ENCODE measurements around the gene ANKRA2.

The ANKRA2 gene, protein sequence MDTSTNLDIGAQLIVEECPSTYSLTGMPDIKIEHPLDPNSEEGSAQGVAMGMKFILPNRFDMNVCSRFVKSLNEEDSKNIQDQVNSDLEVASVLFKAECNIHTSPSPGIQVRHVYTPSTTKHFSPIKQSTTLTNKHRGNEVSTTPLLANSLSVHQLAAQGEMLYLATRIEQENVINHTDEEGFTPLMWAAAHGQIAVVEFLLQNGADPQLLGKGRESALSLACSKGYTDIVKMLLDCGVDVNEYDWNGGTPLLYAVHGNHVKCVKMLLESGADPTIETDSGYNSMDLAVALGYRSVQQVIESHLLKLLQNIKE

DNA sequence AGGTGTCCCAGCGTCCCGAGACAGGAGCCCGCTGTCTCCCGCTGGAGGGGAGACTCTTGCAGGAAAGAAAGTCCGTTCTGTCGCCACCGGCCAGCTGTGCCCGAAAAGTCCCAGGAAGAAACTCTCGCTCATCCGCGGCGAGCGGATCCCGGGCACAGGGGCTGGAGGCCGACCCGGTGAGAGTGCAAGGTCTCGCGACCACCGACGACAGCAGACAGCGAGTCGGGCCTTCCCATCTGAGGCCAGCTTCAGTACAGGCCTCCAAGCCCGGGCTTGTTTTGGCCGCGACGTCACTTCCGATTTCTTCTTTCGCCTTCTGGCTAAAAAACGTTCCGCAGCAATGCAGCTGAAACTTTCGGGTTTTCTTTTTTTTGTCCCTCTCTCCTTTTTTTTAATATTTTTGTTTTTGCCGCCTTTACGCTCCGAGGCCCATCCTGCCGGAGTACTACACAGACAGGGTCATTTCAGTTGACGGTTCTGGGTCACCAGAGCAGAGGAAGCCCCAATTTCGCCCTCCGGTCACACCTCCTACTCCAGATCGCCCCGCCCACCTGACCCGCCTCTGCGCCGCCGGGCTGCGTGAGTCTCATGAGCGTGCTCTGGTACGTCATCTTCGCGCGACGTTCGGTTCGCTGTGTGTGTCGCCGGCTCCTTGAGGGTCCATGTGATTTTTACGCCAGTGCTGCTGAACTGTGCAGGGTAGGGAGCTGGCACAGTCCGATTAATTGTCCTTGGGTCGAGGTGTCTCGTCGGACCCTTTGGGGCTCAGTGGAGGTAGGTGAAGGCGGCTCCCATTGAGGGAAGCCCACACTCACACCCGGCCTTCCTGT is at the start of gene ANKRA2, which contains the start of gene UTP15:
Gene ANKRA2, minus strand, starts transcription at position 501 of the 830 bp plus-strand sequence. CDS start 2,758 bp downstream, outside the sequence.
Gene UTP15, plus strand, starts transcription at position 605 of the 830 bp plus-strand sequence. CDS start 1,602 bp downstream, outside the sequence.
- DNase-seq, result peak; percentile 89

DNA sequence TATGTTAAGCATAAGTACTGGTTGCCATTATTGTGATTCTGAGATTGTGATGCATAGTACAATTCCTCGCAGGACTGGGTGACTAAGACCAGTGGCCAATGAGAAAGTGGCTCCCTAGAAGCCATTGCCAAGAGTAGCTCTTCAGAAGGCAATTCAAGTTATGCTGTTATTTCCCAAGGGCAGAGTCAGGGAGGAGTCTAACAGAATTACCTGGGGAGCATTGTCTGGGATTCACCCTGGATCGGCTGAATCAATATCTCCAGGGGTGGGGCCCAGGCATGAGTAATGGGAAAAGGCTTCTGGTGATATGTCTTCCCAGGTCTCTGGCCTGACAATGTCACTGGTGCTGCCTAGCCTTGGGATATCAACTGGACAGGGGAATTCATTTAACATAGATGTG is 49.6 kb upstream of the ANKRA2 start:
- DNase-seq, result no peak

DNA sequence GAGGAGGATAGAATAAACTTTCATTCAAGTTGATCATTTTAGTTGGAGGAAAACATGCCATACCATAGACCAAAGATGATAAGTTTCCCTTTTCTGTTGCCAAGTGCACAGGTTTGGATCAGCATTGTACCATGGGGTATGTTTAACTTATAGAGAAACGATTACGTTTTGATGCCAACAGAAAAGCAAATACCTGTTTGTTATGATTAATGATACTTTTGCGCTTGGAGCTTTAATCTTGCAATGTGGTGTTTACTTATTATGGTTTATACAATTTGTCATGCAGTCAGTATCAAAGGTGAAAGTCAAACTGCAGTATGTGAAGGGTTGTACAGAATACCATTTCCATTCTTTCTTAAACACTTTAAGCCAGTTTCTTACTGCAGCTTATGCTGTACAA is 47.4 kb upstream of the ANKRA2 start:
- no peak for DNase-seq

- no peak for DNase-seq
These were observed 41.8 kb upstream of the ANKRA2 start for GRCh38 chr5:73607228-73607627.

DNA sequence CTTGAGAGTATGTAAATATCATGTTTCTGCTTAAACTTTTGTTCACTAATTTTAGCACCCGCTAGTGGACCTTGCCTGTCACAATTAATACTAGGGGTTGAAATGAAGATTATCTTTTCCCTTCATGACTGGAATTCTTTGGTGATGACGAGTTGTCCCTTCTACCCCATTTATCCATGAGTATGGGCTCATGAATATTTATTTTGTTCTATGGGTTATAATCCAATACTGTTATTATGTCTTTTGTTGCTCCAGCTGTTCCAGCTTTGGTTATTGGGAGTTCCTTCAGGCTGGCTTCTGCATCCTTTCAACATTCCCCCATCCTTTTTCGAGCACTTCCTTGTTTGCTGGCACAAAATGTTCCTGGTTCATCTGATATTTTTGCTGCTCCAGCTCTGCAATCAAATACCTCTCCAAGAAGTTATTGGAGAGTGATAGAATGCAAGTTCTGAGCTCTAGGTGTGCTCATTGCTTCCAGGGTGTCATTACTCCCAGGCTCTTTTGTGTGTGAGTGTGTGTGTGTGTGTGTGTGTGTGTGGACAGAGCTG is 40.8 kb upstream of the ANKRA2 start:
- no peak for DNase-seq

DNA sequence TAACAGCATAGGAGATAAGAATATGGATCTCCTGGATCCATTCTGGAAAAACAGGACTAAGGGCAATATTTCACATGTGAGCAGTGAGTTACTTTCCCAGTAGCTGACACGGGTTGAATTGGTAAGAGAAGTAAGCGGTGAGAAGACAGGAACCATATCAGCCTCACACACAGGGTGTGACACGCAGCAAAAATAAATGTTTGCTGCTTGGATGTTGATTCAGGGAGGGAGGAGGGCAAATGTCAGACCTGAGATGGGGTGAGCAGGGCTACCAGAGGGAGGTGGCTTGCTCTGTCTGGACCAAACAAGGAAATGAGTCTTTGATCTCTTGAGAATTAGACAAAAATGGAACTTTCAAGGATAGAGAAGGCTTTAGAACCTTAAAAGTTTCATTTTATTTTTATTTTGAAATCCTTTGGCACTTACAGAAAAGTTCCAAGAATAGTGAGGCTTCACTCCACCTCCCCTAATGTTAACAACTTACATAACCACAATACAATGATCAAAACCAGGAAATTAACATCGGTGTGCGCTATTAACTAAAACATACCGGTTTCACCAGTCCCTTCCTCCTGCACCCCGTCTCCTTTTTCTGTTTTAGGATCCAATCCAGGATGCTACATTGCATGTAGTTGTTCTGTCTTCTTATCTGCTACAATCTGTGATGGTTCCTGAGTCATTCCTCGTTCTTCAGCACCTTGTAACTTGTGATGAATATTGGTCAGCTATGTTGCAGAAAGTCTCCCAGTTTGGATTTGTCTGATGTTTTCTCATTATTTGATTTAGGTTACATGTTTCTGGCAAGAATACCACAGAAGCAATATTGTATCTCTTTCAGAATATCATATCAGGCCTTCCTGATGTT is 40.0 kb upstream of the ANKRA2 start:
- DNase-seq, result no peak

DNA sequence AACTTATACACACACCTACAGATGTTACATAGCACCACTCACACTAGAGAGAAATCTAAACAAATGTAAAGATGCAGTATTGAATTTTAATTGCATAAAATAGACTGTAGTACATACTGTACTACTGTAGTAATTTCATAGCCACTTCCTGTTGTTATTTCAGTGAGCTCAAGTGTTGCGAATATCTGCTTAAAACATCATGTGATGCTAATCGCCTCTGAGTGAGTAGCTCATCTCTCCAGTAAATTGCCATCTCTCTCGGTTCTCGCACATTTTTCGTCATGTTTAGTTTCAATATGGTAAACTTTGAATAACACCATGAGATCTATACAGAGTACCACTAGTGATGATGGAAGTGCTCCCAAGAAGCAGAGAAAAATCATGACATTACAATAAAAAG is 38.6 kb upstream of the ANKRA2 start:
- DNase-seq, result no peak

DNA sequence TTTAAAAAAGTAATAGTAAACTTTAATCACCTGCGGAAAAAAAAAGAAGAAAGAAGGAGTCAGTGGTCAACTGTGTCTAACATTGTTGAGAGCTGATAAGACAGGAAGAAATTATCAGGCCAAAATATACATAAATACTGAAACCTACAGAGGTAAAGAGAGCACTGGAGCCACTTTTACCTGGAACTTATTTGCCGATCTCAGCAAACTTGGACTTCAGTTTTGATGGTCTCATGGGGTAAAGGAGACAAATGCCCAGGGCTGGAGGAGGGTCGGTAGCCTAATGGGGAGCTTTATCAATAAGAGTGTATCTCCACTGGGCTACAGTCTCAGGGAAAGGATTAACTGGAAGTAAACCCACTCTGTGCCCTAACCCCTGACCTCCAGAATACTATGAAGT is 33.9 kb upstream of the ANKRA2 start:
- DNase-seq, result no peak

DNA sequence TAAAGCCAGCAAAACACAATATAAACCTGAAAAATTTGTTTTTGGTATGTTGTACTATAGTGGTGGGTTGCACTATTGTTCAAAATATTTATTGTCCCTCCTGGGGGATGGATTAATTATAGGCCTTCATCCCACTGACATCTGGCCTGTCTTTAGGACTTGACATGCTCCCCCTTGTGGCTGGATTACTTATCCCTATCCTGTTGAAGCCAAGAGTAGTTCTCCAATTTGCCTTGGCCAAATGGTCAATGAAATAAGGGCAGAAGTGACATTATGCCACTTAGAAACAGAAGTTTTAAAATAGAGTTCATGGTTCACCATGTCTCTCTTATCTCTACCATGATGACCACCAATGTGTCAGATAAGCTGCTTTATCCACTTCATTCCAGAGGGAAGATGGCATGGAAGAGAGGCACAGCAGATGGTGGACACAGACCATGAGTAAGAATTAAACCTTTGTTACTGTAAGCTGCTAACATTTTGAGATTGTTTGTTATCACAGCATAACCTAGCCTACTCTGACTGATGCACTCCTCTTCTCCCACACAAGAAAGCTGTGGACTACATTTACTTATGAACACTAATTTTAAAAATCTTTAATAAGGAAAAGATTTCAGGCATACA is 31.4 kb upstream of the ANKRA2 start:
- no peak for DNase-seq

GRCh38 chr5:73592551-73592950 is 27.1 kb upstream of the ANKRA2 start:
- DNase-seq, result no peak

DNA sequence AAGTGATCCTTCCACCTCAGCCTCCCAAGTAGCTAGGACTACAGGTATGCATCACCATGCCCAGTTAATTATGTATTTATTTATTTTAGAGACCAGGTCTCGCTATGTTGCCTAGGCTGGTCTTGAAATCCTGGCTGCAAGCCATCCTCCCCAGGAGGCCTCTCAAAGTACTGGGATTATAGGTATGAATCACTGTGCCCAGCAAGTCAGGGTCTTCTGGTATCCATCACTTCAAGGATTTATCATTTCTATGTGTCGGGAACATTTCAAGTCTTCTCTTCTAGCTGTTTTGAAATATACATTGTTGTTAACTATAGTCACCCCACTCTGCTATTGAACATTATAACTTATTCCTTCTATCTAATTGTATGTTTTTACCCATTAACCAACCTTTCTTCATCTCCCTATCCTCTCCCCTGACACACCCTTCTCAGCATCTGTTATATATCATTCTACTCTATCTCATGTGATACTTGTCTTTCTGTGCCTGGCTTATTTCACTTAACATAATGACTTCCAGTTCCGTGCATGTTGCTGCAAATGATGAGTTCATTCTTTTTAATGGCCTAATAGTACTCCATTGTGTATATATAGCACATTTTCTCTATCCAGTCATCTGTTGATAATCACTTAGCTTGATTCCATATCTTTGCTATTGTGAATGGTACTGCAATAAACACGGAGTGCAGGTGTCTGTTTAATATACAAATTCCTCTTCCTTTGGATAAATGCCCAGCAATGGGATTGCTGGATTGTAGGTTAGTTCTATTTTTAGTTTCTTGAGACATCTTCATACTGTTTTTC is 26.5 kb upstream of the ANKRA2 start:
- DNase-seq, result no peak

DNA sequence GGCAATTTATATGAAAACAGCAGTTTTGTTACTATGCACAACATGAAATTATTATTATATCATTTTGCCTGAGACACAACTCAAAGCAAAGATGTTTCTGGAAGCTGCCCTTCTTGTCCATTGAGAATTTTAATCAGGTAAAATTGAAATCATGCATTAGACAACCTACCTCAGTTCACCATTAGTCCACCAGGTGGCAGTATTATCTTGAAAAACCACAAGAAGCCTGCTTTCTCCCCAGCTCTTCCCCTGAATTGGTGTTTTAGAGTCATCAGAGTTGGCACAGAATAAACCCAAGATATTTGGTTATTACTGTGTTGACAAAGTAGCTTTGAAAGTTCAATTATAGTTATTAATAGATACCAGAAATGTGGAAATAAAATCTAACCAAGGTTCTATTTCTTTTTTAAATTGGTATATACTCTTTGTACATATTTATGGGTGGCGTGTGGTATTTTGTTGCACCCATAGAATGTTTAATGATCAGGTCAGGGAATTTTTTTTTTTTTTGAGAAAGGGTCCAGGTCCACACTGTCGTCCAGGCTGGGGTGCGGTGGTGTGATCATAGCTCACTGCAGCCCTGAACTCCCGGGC is 25.8 kb upstream of the ANKRA2 start:
- peak; percentile 76 for DNase-seq

GRCh38 chr5:73587923-73588322 is 22.5 kb upstream of the ANKRA2 start:
- no peak for DNase-seq

GRCh38 chr5:73582285-73583145 is 17.1 kb upstream of the ANKRA2 start:
- no peak for DNase-seq

DNA sequence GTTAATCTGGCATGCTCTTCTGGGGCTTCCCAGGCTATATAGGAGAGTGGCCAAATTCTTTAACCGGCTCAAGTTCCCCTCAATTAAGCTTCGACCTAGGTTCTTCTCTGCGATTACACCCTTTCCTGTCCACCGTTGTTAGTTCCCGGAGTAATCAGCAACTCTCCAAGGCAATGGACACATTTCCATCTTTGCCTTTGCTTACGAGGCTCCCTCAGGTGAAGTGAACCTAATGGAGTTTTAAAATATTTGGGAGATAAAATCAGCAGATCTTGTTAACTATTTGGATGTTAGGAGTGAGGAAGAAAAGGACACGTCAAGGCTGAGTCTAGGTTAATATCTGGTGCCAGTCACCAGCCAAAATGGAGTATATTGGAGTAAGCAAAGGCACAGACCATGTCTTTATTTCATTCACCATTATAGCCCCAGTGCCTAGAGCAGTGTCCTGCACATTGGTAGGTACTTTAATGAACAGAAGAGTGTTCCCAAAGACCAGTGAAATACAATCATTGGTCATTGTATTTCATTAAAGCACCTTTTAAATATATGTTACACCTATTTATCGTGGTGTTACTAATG is 619 bp upstream of the ANKRA2 start:
- DNase-seq, result no peak

- no peak for DNase-seq
These were observed 764 bp downstream of the ANKRA2 start for GRCh38 chr5:73564675-73565074.

DNA sequence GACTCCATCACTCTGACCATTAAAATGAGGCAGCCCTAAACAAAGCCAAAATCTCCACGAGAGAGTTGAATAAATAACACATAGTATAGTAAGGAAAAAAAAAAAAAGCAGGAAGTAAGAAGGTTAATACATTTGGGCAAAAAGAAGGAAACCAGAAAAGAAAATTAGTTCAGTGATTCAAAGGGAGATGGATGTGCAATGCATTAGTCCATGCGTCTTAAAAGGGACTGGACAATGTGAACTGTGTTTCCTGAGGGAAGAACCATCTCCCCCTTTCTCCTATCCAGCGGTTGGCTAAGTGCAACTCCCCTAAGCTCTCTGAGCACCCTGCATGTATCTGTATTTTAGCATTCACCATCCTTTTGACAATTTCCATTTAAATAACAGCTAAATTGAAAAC is 1.4 kb downstream of the ANKRA2 start:
- no peak for DNase-seq

- DNase-seq, result no peak
These were observed 6.5 kb downstream of the ANKRA2 start for GRCh38 chr5:73558950-73559349.

- DNase-seq, result no peak
These were observed 12.8 kb downstream of the ANKRA2 start for GRCh38 chr5:73552642-73553041.

GRCh38 chr5:73550016-73550415 is 15.4 kb downstream of the ANKRA2 start:
- DNase-seq, result no peak

Measured in NCI-H2227 treated with DMSO at 0.1 percent for 48 hours (cell line).